Measurements from ENCODE around the gene CARD19.

Gene CARD19

GRCh38 chr9:93134015-93134739 is 38.2 kb downstream of the CARD19 start, which contains the start of gene NINJ1:
NINJ1 (minus strand) TSS chr9:93134251; CDS start chr9:93134217, 34 bp downstream.
- DNase-seq (ENCODE audit: low spot score): peak; percentile 80

- no peak for DNase-seq (ENCODE audit: low spot score)
These were observed 38.9 kb downstream of the CARD19 start for GRCh38 chr9:93134740-93135444.

GRCh38 chr9:93136011-93136440 is 40.0 kb downstream of the CARD19 start:
- DNase-seq (ENCODE audit: low spot score): no peak

- no peak for DNase-seq (ENCODE audit: low spot score)
These were observed 41.3 kb downstream of the CARD19 start for GRCh38 chr9:93137362-93137761.

DNA sequence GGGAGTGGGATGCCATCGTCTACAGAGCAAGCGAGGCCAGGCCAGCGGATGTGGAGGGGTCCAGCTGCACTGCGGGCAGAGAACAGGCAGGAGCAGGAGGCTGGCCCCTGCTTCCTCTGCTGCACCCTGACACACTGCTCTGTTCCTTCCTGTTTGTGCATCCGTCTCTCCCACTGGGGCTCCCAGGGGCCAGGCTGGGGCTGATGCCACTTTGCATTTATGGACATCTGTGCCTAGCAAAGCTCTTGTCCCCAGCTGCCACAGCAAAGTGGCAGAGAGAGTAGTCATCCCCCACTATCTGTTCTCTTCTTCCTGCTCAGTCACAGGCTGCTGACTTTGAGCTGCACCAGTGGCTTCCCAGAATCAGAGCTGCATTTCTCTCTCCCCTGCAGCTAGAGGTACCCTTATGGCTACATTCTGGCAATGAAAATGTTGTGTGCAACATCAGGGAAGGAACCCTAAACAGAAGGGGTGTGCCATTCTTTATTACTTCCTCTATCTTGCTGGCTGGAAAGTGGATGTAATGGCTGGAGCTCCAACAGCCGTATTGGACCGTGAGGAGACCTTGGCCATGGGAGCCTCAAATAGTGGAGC is 42.3 kb downstream of the CARD19 start:
- peak; percentile 30 for DNase-seq (ENCODE audit: low spot score)

GRCh38 chr9:93139365-93140182 is 43.6 kb downstream of the CARD19 start:
- DNase-seq (ENCODE audit: low spot score): no peak

DNA sequence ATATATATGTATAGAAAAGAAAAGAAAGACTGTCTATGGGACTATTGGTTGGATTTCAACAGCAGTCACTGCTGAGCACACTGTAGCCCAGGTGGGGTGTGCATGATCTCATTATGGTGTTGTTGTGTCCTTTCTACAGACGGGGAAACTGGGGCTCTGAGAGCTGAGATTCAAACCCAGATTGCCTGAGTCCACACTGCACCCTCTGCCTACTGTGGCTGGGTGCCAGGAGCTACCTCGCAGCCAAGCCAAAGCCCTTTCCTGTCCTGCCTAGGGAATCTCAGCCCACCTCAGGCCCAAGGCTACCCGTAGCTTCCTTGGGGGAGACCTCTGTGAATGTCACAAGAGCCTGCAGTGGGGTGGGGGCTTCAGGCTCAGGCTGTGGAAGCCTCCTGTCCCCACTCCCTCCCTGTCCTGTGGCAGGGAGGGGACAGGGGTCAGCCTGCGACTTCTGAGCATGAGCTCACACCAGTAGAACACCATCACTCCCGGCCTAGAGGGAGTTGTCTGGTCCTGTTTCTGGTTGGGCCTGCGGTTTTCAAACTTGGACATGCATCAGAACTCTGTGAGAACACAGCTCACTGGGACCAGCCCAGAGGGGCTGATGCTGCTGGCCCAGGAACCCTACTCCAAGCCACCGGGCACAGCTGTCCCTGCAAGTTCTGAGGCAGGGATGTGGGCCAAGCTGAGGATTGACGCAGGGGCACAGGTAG is 45.9 kb downstream of the CARD19 start:
- no peak for DNase-seq (ENCODE audit: low spot score)

GRCh38 chr9:93143830-93144530 is 48.0 kb downstream of the CARD19 start:
- no peak for DNase-seq (ENCODE audit: low spot score)

DNA sequence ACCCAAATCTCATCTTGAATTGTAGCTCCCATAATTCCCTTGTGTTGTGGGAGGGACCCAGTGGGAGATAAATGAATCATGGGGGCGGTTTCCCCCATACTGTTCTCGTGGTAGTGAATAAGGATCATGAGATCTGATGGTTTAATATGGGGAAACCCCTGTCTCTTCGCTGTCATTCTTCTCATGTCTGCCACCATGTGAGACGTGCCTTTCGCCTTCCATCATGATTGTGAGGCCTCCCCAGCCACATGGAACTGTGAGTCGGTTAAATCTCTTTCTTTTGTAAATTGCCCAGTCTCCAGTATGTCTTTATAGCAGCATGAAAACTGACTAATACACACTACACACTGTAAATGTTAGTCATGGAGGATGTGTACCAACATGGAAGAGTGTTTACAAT is 50.7 kb downstream of the CARD19 start:
- peak; percentile 38 for DNase-seq (ENCODE audit: low spot score)

DNA sequence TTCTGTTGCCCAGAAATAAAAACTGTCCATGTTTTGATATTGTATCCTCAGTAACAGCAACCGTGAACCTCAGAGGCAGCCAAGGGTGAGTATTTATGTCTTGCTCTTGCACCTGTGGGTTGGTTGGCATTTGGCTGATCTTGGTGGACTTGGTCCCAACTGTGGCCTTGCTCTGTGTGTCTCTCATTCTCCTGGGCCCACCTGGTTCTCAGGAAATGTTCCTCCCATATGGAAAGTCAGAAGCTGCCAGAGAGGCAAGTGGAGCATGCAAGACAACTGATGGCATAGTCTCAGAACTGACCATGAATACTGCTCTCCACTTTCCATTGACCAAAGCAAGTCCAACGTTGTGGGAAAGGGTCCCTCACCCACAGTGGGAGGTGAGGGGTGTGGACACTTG is 51.6 kb downstream of the CARD19 start:
- no peak for DNase-seq (ENCODE audit: low spot score)

DNA sequence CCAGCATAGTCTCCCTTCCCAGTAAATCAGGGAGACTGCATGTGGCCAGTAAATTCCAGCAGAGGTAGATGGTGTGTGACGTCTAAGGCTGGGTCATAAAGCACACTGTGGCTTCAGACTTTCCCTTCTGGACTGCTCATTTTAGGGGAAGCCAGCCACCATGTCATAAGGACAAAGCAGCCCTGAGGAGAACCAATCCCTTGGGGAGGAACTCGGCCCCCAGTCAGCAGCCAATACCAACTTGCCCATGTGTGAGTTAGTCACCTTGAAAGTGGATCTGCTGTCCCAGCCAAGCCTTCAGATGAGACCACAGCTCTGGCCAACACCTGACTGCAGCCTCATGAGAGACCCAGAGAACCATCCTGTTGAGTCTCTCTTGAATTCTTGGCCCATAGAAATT is 52.7 kb downstream of the CARD19 start:
- DNase-seq (ENCODE audit: low spot score): no peak

- no peak for DNase-seq (ENCODE audit: low spot score)
These were observed 53.3 kb downstream of the CARD19 start for GRCh38 chr9:93149361-93149760.

DNA sequence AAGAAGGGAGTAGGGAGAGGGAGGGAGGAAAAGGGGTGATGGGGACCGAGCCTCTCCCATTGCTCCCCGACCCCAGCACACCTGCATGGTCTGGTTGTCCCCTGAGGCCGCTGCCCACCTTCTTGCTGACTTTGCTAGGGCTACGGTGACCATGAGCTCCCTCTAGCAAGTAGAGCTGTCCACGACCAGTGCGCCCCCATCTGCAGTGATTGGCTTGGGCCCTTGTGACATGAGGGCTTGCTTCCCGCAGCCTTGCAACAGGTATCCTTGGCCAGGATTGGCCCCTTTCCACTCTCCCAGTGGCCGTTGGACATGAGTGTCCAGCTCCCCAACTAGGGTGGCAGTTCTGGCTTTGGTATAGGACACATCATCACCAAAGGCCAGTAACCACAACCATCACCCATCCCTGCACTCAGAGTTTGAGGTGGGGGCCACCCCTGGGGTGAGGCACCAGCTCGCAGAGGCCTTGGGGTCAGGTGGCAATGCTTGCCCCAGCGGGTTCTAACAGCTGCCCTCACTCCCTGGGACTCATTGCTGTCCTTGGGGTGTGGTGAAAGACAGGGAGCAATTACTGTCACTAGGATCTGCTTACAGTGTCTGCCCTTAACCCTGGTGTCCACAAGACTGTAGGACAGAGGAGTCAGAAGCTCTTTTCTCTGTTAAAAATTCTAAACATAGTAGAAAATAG is 55.2 kb downstream of the CARD19 start:
- no peak for DNase-seq (ENCODE audit: low spot score)

GRCh38 chr9:93154293-93154903 is 58.4 kb downstream of the CARD19 start:
- DNase-seq (ENCODE audit: low spot score): peak; percentile 36

- no peak for DNase-seq (ENCODE audit: low spot score)
These were observed 59.9 kb downstream of the CARD19 start for GRCh38 chr9:93155716-93156474.

DNA sequence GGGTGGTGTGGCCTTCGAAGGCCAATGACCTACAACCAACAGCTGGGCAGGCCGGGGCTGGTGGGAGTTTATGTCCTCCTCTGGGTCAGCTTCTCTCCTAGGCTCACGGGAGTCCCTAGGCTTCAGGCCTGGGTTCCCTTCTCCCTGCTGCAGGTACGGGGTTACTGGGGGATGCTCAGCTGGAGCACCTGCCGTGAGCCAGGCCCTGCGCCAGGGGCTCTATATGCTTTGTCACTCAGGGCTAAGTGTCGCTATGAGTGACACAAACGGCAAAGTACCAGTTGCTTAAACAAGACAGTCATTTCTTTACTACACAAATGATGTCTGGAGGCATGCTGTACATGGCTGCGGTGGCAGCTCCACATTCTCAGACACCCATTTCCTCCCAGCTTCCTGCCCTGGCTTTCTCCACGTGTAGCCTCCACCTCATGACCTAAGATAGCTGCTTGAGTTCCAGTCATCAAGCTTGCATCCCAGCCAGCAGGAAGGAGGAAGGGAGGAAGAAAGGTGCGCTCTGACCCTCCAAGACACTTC is 60.5 kb downstream of the CARD19 start:
- DNase-seq (ENCODE audit: low spot score): no peak

GRCh38 chr9:93159601-93160471 is 63.8 kb downstream of the CARD19 start:
- peak; percentile 82 for DNase-seq (ENCODE audit: low spot score)

All from kidney tubule cell (primary cell).